Gastrocnemius medialis (tissue), 4 donors: Measurements from ENCODE around the gene WEE1. TPM values are rescaled to one million over a fixed set of nuclear protein-coding genes. Genes with fewer than 3 reads are reported as not detected.

Experiments
- ATAC-seq, 2 donors: fragments of 150-250 bp; one replicate each; pipeline ENCODE4 v1.9.1; 2016
- DNase-seq, 2 donors: peaks; one replicate each; pipeline ENCODE4 v3.0.0-alpha.2; 2019
- H3K27ac ChIP-seq, 4 donors: fragments of 200-600 bp; sonication (generic); 1 replicate in 1 of 4; 2 replicates in 3 of 4; pipeline ENCODE4 v1.5.1; 2016 to 2018; ENCODE audit warnings: mild to moderate bottlenecking in 2 of 4, moderate library complexity in 1 of 4
- H3K27me3 ChIP-seq, 3 donors: fragments of 200-600 bp; sonication (generic) in 2 of 3; 1 replicate in 1 of 3; 2 replicates in 2 of 3; pipeline versions ENCODE4 v1.5.1 to v1.6.0; 2016 to 2019; ENCODE audit warnings: mild to moderate bottlenecking in 1 of 3, moderate library complexity in 1 of 3
- H3K36me3 ChIP-seq, 2 donors: fragments of 200-600 bp; sonication (generic) in 1 of 2; one replicate each; pipeline ENCODE4 v1.5.1; 2017 to 2018
- H3K4me1 ChIP-seq, 2 donors: fragments of 200-600 bp; sonication (generic) in 1 of 2; one replicate each; pipeline ENCODE4 v1.5.1; 2016 to 2017; ENCODE audit warnings: mild to moderate bottlenecking in 2 of 2
- H3K4me3 ChIP-seq, 4 donors: fragments of 200-600 bp; sonication (generic) in 3 of 4; 1 replicate in 1 of 4; 2 replicates in 3 of 4; pipeline ENCODE4 v1.5.1; 2016 to 2019; ENCODE audit warnings: mild to moderate bottlenecking in 2 of 4
- H3K9me3 ChIP-seq, 3 donors: fragments of 200-600 bp; sonication (generic) in 2 of 3; 1 replicate in 1 of 3; 2 replicates in 2 of 3; pipeline ENCODE4 v1.5.1; 2016 to 2019
- CTCF ChIP-seq, 5 experiments: fragments of 450-650 bp in 3 of 5; fragments of 200-600 bp in 2 of 5; sonication (generic) in 2 of 5; IDR thresholded peaks in 4 of 5; conservative IDR thresholded peaks in 1 of 5; 1 replicate in 4 of 5; 2 replicates in 1 of 5; pipeline ENCODE4 v1.5.1; 2016 to 2019; ENCODE audit warnings: antibody characterized with exemption in 5 of 5, mild to moderate bottlenecking in 3 of 5, moderate library complexity in 3 of 5
- POLR2A ChIP-seq, 2 donors: fragments of 450-650 bp; IDR thresholded peaks; one replicate each; pipeline ENCODE4 v1.6.1; 2017; ENCODE audit warnings: antibody characterized with exemption in 2 of 2, mild to moderate bottlenecking in 2 of 2, moderate library complexity in 2 of 2
- in situ Hi-C, 4 donors: fragments of 200-750 bp; cut with MboI; loops; one replicate each; pipeline versions ENCODE4 v1.15.0 to v1.8.0; 2017; ENCODE audit warnings: low sequenced_read_pairs in 4 of 4
- intact Hi-C: fragments of 100-400 bp; cut with DNase I; formaldehyde crosslinking; loops from one replicate; pipeline ENCODE4 v1.15.1; 2023; ENCODE audit warnings: low total_unique reads
- total RNA-seq, 4 donors: library from RNA; depleted of rRNA; stranded (reverse); fragments of >200 nt; gene quantifications; one replicate each; pipeline versions ENCODE4 v1.1.0 to v1.2.3, GENCODE V29; 2016

WEE1 gene
- total RNA-seq: 10 to 100 TPM in 2 of 4 donors, 1 to 10 TPM in 2; 6.8 to 16.2 (median 10.6) TPM

- in situ Hi-C loops: no loop called here
- H3K27ac ChIP-seq: peak within 1 kb of the TSS; percentile 89 to 97 (median 96)
- intact Hi-C loops: loop anchor here (1.0 to 5.0 kb wide), 2 partner anchors 40 to 111 kb away; partner anchors contain the start of gene ZNF143
- H3K36me3 ChIP-seq: peaks cover 0 to 7% of the 10 kb centered on the region in 2 donors
- H3K4me3 ChIP-seq: peak within 1 kb of the TSS; percentile 58 to 91 (median 81)
- peaks cover 12 to 21% of the 10 kb centered on the region in 2 donors for H3K4me1 ChIP-seq
- no peaks in the 10 kb centered on the region for H3K27me3 ChIP-seq
- TF ChIP-seq POLR2A (IDR thresholded peaks at IDR 0.05) (peak; percentile 81 to 90), CTCF (IDR thresholded peaks at IDR 0.05 in 4 of 5, conservative IDR thresholded peaks at IDR 0.05 in 1 of 5) (no peak)
- peak; percentile 77 to 82 for ATAC-seq
- H3K9me3 ChIP-seq: no peaks in the 10 kb centered on the region
- peak; percentile 94 to 96 for DNase-seq
Observed at GRCh38 chr11:9573052-9573774, at the start of gene WEE1. Gene WEE1, plus strand, starts transcription at chr11:9573670. Its CDS starts 264 bp downstream, at chr11:9573934.

GRCh38 chr11:9524001-9524400 lies 49.5 kb upstream of the WEE1 start:
- DNase-seq (no peak), ATAC-seq (no peak)
- Histone ChIP-seq H3K4me1 (peaks cover 0 to 3% of the 10 kb centered on the region in 2 donors), H3K9me3 (no peaks in the 10 kb centered on the region), H3K27me3 (no peaks in the 10 kb centered on the region), H3K27ac (no peak overlapping the region), H3K36me3 (peaks cover 0 to 49% of the 10 kb centered on the region in 2 donors), H3K4me3 (no peak overlapping the region)
- intact Hi-C loops (no loop called here), in situ Hi-C loops (loop anchor here (25.0 kb wide), 1 partner anchor 362 kb away; no protein-coding TSS in a partner anchor)
- TF ChIP-seq CTCF (IDR thresholded peaks at IDR 0.05 in 4 of 5, conservative IDR thresholded peaks at IDR 0.05 in 1 of 5): no peak
- no peak for TF ChIP-seq POLR2A (IDR thresholded peaks at IDR 0.05)

DNA sequence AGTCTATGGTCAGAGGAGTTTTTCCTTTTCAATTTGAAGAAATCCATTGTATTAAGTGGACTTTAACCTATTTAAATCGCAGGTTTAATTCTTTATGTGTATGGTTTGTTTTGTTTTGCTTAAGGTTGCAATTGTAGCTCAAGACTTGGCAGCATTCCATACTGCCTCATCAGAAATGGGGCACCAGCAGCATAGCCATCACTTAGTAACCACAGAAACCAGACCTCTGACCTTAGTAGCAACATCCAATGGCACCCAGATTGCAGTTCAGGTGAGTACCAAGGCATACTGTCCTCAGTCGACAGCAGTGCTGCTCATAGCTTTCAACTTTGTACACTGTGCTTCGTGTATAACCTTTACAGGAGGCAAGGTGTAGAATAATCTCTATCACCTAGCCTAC lies 48.4 kb upstream of the WEE1 start:
- no peak overlapping the region for H3K27ac ChIP-seq
- ATAC-seq: no peak
- H3K4me1 ChIP-seq: peaks cover 0 to 6% of the 10 kb centered on the region in 2 donors
- no peak overlapping the region for H3K4me3 ChIP-seq
- H3K36me3 ChIP-seq: peaks cover 0 to 49% of the 10 kb centered on the region in 2 donors
- no peaks in the 10 kb centered on the region for H3K27me3 ChIP-seq
- intact Hi-C loops: no loop called here
- H3K9me3 ChIP-seq: no peaks in the 10 kb centered on the region
- TF ChIP-seq POLR2A (IDR thresholded peaks at IDR 0.05) (no peak), CTCF (IDR thresholded peaks at IDR 0.05 in 4 of 5, conservative IDR thresholded peaks at IDR 0.05 in 1 of 5) (no peak)
- in situ Hi-C loops: no loop called here
- DNase-seq: no peak

DNA sequence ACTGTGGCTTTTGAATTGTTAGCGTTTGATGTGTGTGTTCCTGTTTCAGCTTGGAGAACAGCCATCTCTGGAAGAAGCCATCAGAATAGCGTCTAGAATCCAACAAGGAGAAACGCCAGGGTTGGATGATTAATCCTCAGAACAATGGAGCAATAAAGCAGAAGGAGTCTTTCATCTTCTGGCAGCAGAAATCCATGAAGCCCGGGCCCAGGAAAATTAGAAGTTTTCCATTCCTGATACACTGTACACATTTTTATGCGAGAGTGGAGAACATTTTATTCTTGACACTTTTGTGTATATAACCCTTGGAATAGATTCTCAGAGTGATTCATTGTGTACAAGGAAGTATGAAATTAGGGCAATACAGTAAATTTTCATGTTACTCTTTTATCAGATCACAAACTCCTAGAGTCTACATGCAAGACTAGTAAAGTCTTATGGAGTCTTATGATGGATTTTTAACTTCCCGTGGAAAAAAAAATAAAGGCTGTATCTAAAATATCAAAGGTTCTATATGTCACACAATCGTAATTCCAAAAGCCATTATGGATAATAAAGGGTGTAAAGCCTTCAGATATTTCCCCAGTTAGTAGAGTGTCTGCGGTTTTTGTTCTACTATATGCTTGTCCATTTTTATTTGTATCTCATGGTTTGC lies 45.9 kb upstream of the WEE1 start:
- in situ Hi-C loops: no loop called here
- H3K4me3 ChIP-seq: no peak overlapping the region
- peak overlapping the region in 1 of 4 donors; percentile 22 for H3K27ac ChIP-seq
- DNase-seq (no peak), ATAC-seq (no peak)
- H3K9me3 ChIP-seq: no peaks in the 10 kb centered on the region
- H3K27me3 ChIP-seq: no peaks in the 10 kb centered on the region
- TF ChIP-seq CTCF (IDR thresholded peaks at IDR 0.05 in 4 of 5, conservative IDR thresholded peaks at IDR 0.05 in 1 of 5) (no peak), POLR2A (IDR thresholded peaks at IDR 0.05) (no peak)
- intact Hi-C loops: no loop called here
- peaks cover 0 to 6% of the 10 kb centered on the region in 2 donors for H3K4me1 ChIP-seq
- peaks cover 0 to 39% of the 10 kb centered on the region in 2 donors for H3K36me3 ChIP-seq
